HG02571 (cell line): ENCODE data around the gene REX1BD.
A peak's percentile ranks its signal among the peaks of the same experiment; 100 is the strongest.
"Not testable (repeated sequence)": the region's sequence is repeated elsewhere in the genome, so short reads cannot be mapped to it uniquely, and the experiment has no call there.

Experiments used
- ATAC-seq: cut with Tn5 transposase; IDR thresholded peaks from one replicate; pipeline ENCODE4 v1.9.1; 2021; ENCODE audit warnings: mild to moderate bottlenecking, moderate library complexity; ENCODE audit not compliant: unreplicated experiment

REX1BD gene

GRCh38 chr19:18588611-18589379, at the start of gene REX1BD:
Gene REX1BD, plus strand, starts transcription at chr19:18588798. Its CDS starts 4 bp downstream, at chr19:18588802.
- ATAC-seq: peak; percentile 70

GRCh38 chr19:18539372-18539771, 49.2 kb upstream of the REX1BD start:
- ATAC-seq: no peak

- ATAC-seq: not testable (repeated sequence)
Measured at GRCh38 chr19:18540200-18540599, 48.4 kb upstream of the REX1BD start.

- ATAC-seq: no peak
Measured at GRCh38 chr19:18541258-18541991, 47.2 kb upstream of the REX1BD start.

- no peak for ATAC-seq
Measured at GRCh38 chr19:18541992-18542940, 46.3 kb upstream of the REX1BD start.

GRCh38 chr19:18542941-18543813, 45.4 kb upstream of the REX1BD start, which contains the start of gene FKBP8:
Gene FKBP8, minus strand, starts transcription at chr19:18543573. Its CDS starts 1,603 bp downstream, at chr19:18541970.
- peak; percentile 94 for ATAC-seq

GRCh38 chr19:18543814-18544475, 44.7 kb upstream of the REX1BD start:
- peak; percentile 50 for ATAC-seq

GRCh38 chr19:18551631-18552030, 37.0 kb upstream of the REX1BD start:
- ATAC-seq: no peak

GRCh38 chr19:18557411-18558201, 31.0 kb upstream of the REX1BD start, which contains the start of gene KXD1:
Gene KXD1, plus strand, starts transcription at chr19:18557870. Its CDS starts 4,187 bp downstream, at chr19:18562057.
- peak; percentile 93 for ATAC-seq

- no peak for ATAC-seq
Measured at GRCh38 chr19:18558202-18558555, 30.4 kb upstream of the REX1BD start.

- no peak for ATAC-seq
Measured at GRCh38 chr19:18558604-18559003, 30.0 kb upstream of the REX1BD start.

- no peak for ATAC-seq
Measured at GRCh38 chr19:18559685-18560084, 28.9 kb upstream of the REX1BD start.

- no peak for ATAC-seq
Measured at GRCh38 chr19:18562086-18562485, 26.5 kb upstream of the REX1BD start.

- no peak for ATAC-seq
Measured at GRCh38 chr19:18566953-18567352, 21.6 kb upstream of the REX1BD start.

- ATAC-seq: no peak
Measured at GRCh38 chr19:18568367-18568766, 20.2 kb upstream of the REX1BD start.

GRCh38 chr19:18571564-18572344, 16.8 kb upstream of the REX1BD start, which contains the start of gene UBA52:
Gene UBA52, plus strand, starts transcription at chr19:18571857. Its CDS starts 1,444 bp downstream, at chr19:18573301.
- peak; percentile 81 for ATAC-seq

GRCh38 chr19:18574691-18575291, 13.8 kb upstream of the REX1BD start:
- no peak for ATAC-seq
